IPS-15b (cell line): ENCODE results near the gene LRPPRC.

Experiments used
- H3K27me3 ChIP-seq: one replicate; pipeline ENCODE4 v1.6.1; 2013; ENCODE audit warnings: low read length; ENCODE audit not compliant: control insufficient read depth, insufficient read depth
- H3K36me3 ChIP-seq: one replicate; pipeline ENCODE4 v1.6.1; 2013; ENCODE audit warnings: low read length; ENCODE audit not compliant: control insufficient read depth, insufficient read depth
- H3K4me1 ChIP-seq: one replicate; pipeline ENCODE4 v1.6.1; 2013; ENCODE audit warnings: mild to moderate bottlenecking, low read length; ENCODE audit not compliant: control insufficient read depth, insufficient read depth
- H3K4me3 ChIP-seq: one replicate; pipeline ENCODE4 v1.5.1; 2013; ENCODE audit warnings: low read depth, low read length
- H3K9ac ChIP-seq: one replicate; pipeline ENCODE4 v1.6.1; 2013; ENCODE audit warnings: low read depth, mild to moderate bottlenecking, low read length
- H3K9me3 ChIP-seq: one replicate; pipeline ENCODE4 v1.6.1; 2013; ENCODE audit warnings: mild to moderate bottlenecking, low read length; ENCODE audit not compliant: control insufficient read depth, insufficient read depth

LRPPRC gene

DNA sequence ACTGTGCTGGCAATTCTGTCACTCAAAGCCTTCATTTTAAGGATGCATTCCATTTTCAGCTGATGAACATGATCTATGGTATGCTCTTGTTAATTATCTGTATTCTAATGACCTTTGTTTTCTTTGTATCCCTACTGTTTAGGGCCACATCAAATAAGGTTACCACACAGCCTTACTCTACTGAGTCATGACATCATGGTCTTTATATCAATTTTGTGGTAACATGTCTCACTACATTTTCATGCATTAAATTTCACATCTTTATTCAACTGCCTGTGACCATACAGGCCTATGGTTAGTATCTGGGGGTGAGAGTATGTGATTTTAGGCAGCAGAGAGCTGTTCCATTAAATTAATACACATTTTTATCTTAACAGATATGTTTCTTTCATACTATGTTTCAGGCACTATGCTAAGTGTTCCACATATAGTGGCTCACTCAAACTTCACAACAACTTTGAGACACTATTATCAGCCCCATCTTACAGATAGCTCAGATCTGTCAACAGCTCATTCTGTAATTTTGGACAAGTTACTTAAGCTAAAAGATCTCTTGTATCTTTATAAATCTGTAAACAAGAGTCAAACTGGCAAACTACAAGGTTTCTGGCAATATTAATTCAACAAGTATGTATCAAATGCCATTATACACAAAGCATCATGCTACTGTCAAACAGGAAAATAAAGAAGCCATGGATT is 18.0 kb downstream of the LRPPRC start:
- Histone ChIP-seq H3K4me1 (no peaks in the 10 kb centered on the region), H3K27me3 (no peaks in the 10 kb centered on the region), H3K4me3 (no peak overlapping the region), H3K9me3 (no peaks in the 10 kb centered on the region), H3K36me3 (peaks cover 29% of the 10 kb centered on the region), H3K9ac (no peak overlapping the region)

DNA sequence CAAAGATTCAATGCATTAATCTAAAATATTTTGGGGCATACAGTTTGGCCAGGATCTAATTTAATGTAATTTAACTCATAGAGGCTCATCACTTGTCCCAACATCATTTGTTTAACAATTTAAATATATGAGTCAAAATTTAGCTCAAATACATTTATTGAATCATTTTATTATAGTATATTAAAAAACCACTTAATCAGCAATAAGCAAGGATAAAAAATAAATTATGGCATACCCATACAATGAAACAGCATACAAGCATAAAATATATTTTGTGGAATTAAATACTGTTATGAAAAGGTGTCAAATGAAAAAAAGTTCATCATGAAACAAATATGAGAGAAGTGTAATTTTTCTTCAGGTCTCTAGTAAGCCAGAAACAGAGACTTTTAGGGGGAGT is 34.9 kb downstream of the LRPPRC start:
- Histone ChIP-seq H3K4me3 (no peak overlapping the region), H3K9ac (no peak overlapping the region), H3K27me3 (no peaks in the 10 kb centered on the region), H3K4me1 (no peaks in the 10 kb centered on the region), H3K9me3 (no peaks in the 10 kb centered on the region), H3K36me3 (peaks cover 21% of the 10 kb centered on the region)

DNA sequence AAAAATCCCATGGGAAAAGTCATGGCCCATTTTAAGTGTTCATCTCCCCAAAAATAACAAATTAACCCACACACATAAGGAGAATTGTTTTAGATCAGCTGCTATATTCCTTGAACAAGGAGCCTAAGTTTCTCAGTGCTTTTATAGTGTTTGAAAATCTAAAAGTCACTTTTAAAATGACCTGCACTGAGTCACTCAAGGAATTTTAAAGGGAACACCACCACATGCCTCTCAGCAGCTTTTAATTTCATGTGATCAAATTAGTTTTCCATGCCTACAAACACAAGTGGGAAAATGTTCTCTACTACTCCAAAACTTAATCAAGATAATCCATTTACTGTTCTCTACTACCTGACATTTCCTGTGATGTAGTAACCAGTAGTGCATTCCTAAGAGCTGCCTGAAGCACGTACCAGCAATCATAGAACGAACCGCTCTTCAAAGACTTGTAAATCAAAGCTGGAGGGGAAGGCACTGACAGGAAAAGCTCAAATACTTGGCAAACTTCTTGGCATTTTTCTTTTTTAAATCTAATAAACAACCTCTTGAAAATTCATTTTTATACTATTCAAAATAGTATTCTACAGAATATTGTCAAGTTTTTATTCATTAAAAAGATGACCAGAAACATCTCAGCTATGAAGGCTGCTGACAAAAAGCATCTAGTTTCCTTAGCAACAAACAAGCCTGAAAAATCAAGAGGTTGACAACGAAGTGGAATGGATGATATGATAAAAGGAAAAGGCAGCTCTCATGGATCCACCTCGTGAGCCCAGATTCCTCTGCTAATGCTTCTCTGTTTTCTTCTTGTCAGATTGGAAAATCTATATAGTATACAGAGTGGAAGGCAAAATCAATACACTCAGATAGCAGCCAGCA is 37.2 kb downstream of the LRPPRC start:
- H3K36me3 ChIP-seq: peaks cover 29% of the 10 kb centered on the region
- H3K4me1 ChIP-seq: no peaks in the 10 kb centered on the region
- H3K9me3 ChIP-seq: no peaks in the 10 kb centered on the region
- H3K9ac ChIP-seq: no peak overlapping the region
- H3K4me3 ChIP-seq: no peak overlapping the region
- H3K27me3 ChIP-seq: no peaks in the 10 kb centered on the region

DNA sequence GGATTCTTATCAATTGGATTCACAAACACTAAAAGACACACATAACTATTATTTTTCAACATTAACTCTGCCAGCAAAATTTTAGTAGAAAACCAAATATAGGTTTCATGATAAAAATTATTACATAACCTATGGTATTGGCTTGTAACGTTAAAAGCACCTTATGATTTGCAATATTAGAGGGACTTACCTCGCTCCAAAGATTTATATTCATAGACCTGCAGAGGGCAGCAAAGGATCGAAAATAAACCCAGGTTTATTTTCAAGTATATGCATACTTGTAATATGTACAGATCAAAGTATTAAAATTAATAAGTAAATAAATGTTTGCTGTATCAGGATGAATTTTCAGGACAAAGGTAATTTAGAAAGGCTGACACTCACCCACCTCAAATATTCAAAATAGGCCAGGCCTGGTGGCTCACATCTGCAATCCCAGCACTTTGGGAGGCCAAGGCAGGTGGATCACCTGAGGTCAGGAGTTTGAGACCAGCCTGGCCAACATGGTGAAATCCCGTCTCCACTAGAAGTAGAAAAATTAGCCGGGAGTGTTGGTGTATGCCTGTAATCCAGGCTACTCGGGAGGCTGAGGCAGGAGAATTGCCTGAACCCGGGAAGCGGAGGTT is 45.3 kb downstream of the LRPPRC start:
- H3K9me3 ChIP-seq: no peaks in the 10 kb centered on the region
- H3K27me3 ChIP-seq: no peaks in the 10 kb centered on the region
- H3K4me3 ChIP-seq: no peak overlapping the region
- no peak overlapping the region for H3K9ac ChIP-seq
- peaks cover 3% of the 10 kb centered on the region for H3K4me1 ChIP-seq
- H3K36me3 ChIP-seq: peaks cover 5% of the 10 kb centered on the region

DNA sequence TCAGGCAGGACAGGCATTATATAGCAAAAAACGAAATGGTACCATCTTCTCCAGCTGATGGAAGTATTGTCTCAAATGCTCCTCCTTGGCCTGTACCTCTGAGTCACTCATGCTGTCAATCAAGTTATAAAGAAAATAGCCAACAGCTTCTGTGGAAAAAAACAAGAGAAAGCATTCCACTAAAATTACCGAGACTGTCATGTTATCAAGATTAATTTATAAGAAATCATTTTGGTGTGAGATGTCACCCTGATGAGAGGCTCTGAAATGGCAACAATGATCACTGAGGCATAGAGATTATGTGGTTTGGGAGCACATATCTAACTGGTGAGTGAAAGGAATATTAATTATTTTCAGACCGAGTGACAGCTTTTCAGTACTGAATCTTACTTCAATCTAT is 47.4 kb downstream of the LRPPRC start:
- no peaks in the 10 kb centered on the region for H3K27me3 ChIP-seq
- no peaks in the 10 kb centered on the region for H3K9me3 ChIP-seq
- H3K4me1 ChIP-seq: peaks cover 21% of the 10 kb centered on the region
- H3K4me3 ChIP-seq: no peak overlapping the region
- H3K36me3 ChIP-seq: no peaks in the 10 kb centered on the region
- H3K9ac ChIP-seq: no peak overlapping the region

DNA sequence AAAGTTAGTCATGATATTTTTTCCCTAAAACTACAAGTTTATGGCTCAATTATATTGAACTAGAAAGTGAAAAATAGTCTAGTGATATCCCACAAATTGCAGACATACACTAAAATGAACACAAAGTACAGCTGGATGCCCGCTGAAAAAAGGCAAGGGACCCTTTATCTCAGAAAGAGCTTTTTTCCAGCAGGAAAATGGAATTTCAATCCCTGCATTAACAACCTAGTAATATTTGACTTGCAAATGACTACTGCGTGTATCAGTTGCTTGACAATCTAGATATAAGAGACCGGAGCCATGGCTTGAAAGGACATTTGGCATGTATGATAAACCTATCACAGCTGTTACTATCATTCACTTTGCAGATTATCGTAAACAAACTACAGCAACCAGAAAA is 49.1 kb downstream of the LRPPRC start:
- no peak overlapping the region for H3K4me3 ChIP-seq
- H3K9me3 ChIP-seq: no peaks in the 10 kb centered on the region
- H3K36me3 ChIP-seq: no peaks in the 10 kb centered on the region
- no peaks in the 10 kb centered on the region for H3K27me3 ChIP-seq
- no peak overlapping the region for H3K9ac ChIP-seq
- peaks cover 28% of the 10 kb centered on the region for H3K4me1 ChIP-seq

DNA sequence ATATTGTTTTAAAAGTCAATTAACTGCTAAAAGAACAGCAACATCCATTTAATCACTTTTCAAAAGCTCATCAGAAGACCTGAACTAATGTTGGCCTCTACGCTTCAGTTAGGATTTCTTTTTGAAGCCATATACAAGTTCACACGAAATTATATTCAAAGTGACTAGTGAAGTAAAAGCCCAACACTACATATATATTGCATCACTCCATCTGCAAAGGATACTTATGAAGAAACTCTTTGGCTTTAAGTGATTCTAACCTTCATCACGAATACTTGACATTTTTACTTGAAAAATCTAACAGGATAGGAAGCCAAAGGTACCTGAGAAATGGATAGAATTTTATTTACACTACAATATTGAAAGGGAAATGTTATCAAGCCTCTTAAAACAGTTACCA is 50.4 kb downstream of the LRPPRC start:
- Histone ChIP-seq H3K9ac (no peak overlapping the region), H3K36me3 (peaks cover 1% of the 10 kb centered on the region), H3K27me3 (no peaks in the 10 kb centered on the region), H3K9me3 (no peaks in the 10 kb centered on the region), H3K4me3 (no peak overlapping the region), H3K4me1 (peaks cover 28% of the 10 kb centered on the region)

DNA sequence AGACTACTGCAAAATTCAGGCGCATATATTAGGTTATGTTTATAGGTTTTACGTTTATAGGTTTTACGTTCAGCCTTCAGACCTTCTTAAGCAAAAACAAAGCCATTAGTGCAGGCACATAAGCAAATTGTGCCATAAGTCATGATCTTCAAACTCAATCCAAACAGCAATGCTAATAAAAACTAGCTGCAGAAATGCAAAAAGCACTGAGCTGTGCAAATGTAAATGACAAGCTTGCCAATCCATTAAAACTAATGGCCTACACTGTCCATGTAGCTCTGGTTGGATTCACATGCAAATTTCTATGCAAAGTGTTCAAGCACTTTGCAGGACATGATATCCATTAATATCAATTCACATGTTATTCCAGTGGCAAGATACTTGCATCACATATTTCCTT is 50.9 kb downstream of the LRPPRC start:
- Histone ChIP-seq H3K9me3 (no peaks in the 10 kb centered on the region), H3K4me1 (peaks cover 28% of the 10 kb centered on the region), H3K27me3 (no peaks in the 10 kb centered on the region), H3K9ac (no peak overlapping the region), H3K4me3 (no peak overlapping the region), H3K36me3 (peaks cover 2% of the 10 kb centered on the region)

DNA sequence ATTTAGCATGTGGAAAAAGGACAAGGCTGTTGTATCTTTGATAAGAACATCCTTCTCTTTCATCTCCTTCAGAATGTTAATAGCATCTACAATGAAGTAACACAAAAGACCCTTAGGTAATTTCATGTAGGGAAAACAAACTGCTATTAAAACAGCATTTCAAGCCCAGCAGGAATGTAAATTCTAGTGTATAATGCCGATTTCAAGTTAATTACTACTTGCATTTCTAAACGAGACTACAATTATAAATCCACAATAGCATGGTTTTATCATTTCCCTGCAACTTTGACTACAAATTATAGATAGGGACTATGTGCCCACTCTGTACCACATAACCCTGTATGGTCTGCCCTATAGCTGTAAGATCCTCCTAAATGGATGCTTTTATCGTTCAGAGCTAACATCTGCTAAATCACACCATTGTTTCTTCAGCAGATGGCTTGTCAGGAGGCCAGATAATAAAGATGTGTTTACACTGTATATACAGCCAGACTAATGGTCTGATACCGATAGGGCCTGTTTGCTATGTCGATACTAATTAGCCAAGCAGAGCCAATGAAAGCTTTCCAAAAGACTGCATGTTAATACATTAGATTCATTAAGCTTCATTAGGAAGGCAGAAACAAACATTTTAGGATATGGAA is 51.9 kb downstream of the LRPPRC start:
- Histone ChIP-seq H3K4me3 (no peak overlapping the region), H3K36me3 (peaks cover 2% of the 10 kb centered on the region), H3K9ac (no peak overlapping the region), H3K9me3 (no peaks in the 10 kb centered on the region), H3K27me3 (no peaks in the 10 kb centered on the region), H3K4me1 (peaks cover 28% of the 10 kb centered on the region)

DNA sequence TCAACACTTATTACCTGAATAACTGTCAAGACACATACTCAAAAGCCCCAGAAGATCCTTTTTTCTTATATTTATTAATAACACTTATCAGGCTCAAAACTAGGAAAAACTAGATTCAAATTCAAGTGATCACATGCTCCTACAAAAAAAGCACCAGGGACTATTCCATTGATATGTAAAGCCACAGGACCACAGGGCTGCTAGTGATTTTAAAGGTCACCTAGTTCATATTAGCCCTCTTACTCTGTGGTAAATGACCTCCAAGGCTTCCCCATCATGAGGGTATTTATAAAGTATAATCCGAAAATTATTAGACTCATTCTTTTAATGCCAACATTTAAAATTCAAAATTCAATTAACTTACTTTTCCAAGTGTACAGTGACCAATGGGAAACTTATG is 52.5 kb downstream of the LRPPRC start:
- H3K36me3 ChIP-seq: peaks cover 2% of the 10 kb centered on the region
- no peaks in the 10 kb centered on the region for H3K27me3 ChIP-seq
- H3K9ac ChIP-seq: no peak overlapping the region
- H3K4me1 ChIP-seq: peaks cover 28% of the 10 kb centered on the region
- H3K4me3 ChIP-seq: no peak overlapping the region
- H3K9me3 ChIP-seq: no peaks in the 10 kb centered on the region

DNA sequence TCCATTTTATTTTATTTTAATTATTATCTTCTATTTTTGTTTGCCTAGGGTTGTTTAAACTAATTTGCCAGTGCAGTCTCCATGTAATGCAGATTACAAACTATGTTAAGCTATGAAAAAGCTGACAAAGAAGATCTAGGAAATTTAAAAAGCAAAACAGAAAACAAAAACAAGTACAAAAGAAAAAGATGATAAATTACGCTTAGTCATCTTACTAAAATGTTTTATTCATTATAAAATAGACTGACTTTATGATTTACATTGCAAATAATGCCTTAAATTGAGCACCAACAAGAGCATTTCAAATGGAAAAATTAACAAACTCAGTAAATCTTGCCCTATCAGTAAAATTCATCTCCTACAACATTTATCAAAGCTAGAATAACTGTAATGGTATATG is 52.9 kb downstream of the LRPPRC start:
- peaks cover 2% of the 10 kb centered on the region for H3K36me3 ChIP-seq
- H3K4me3 ChIP-seq: no peak overlapping the region
- H3K9me3 ChIP-seq: no peaks in the 10 kb centered on the region
- H3K9ac ChIP-seq: no peak overlapping the region
- H3K4me1 ChIP-seq: peaks cover 28% of the 10 kb centered on the region
- no peaks in the 10 kb centered on the region for H3K27me3 ChIP-seq
